ENCODE data around the gene TTC27.
"Not testable (repeated sequence)": the region's sequence is repeated elsewhere in the genome, so short reads cannot be mapped to it uniquely, and the experiment has no call there.

Gene TTC27

DNA sequence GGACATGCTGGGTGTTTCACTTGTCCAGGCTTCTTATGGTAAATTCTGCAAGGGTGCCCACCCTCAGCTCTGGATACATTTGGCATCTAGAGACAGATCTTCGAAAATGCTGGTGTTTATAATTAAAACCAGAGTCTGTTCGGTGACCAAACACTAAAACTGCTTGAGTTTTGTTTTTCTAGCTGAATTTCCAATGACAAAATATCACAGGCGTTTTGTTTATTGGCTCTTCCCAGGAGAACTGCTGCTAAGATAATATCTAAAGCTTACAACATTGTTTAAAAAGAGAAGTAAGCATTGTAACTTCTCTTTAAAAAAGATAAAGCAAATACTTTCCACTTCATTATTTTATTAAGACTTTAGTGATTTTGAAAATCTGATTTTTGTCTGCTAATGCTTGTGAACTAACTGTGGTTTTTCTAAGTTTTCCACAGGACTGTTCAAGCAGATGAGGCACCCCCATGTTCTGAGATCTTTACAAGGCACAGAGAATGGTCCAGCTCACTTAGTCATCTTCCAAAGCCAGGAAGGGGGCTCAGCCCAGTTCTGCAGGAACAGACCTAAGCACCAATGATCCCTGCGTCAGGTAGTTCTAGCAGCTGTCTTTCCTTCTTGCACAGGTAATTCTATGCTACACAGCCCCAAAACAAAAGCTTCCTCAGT lies 224.1 kb downstream of the TTC27 start:
- no peak for DNase-seq (ENCODE audit: low read depth in 3 of 3)

DNA sequence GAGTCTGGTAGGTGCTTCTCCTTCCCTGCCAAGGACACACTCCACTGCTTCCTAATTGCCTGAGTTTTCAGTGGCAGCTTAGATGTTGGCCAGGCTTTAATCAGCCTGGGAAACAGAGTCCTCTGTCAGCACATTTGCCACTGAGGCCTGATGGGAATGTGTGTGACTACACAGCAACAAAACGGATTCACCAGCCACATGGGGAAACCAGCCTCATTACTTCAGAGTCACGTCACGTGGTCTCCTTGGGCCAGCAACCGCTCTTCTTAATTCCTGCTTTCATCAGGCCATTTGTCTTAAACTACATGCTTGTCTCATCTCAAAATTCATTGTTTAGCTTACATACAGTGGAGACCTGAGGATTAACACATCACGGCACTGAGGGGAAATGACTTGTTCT lies 225.0 kb downstream of the TTC27 start:
- DNase-seq (ENCODE audit: low read depth in 3 of 3): no peak

DNA sequence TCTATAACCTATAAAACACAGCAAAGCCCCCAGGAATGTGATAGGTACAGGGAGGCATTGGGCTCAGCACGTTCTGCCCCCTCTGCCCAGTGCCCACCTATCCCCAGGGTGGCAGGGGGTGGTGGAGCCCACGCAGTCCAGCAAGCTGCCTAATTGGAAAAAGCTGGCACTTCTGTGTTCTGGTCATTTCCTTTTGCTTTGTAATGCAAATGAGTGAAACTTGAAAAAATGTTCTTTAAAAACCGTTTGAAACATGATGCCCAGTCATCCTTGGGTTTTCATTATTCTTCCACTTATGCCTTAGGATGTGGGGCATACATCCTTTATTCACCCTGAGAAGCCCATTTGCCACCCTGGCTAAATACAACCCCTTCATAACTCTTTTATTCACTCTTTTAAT lies 229.0 kb downstream of the TTC27 start:
- DNase-seq (ENCODE audit: low read depth in 3 of 3): no peak

DNA sequence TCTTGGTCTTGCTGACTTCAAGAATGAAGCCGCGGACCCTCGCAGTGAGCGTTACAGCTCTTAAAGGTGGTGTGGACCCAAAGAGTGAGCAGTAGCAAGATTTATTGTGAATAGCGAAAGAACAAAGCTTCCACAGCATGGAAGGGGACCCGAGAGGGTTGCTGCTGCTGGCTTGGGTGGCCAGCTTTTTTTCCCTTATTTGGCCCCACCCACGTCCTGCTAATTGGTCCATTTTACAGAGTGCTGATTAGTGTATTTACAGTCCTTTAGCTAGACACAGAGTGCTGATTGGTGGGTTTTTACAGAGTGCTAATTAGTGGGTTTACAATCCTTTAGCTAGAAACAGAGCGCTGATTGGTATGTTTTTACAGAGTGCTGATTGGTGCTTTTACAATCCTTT lies 230.9 kb downstream of the TTC27 start:
- no peak for DNase-seq (ENCODE audit: low read depth in 3 of 3)

DNA sequence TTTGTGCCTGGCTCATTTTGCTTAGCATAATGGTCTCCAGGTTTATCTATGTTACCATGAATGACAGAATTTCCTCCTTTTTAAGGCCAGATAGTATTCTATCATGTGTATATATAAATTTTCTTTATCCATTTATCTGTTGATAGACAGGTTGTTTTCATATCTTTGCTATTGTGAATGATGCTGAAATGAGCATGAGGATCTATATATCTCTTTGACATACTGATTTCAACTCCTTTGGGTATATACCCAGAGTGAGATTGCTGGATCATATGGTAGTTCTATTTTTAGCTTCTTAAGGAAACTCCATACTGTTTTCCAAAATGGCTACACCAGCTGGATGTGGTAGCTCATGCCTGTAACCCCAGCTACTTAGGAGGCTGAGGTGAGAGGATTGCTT lies 232.5 kb downstream of the TTC27 start:
- no peak for DNase-seq (ENCODE audit: low read depth in 3 of 3)

DNA sequence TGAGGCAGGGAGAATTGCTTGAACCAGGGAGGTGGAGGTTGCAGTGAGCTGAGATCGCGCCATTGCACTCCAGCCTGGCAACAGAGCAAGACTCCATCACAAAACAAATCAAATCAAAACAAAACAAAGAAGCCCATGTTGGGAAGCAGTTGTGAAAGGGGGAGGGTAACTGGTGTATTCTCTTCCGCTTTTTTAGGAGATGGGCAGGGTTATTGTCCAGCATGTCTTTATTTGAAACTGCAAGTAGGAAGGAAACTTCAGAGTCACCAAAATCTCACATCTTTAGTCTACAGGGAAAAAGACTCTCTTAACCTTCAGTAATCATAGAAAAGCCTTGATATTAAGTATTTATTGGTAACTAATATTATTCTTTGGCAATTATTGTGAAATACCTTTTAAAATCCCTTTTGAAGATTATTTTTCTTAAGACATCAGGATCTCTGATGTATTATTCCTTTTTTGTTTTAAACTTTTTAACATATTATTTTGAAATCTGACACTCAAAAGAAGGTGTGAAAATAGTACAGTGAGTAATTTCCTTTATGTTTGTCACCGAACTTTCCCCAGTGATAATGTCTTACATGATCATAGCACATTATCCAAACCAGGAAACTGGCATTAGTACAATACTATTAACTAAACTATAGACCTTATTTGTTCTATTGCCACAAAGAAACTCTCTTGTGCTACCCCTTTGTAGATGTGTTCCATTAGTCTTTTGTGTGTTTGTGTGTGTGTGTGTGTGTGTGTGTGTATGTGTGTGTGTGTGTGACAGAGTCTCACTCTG lies 234.6 kb downstream of the TTC27 start:
- DNase-seq (ENCODE audit: low read depth in 3 of 3): no peak

DNA sequence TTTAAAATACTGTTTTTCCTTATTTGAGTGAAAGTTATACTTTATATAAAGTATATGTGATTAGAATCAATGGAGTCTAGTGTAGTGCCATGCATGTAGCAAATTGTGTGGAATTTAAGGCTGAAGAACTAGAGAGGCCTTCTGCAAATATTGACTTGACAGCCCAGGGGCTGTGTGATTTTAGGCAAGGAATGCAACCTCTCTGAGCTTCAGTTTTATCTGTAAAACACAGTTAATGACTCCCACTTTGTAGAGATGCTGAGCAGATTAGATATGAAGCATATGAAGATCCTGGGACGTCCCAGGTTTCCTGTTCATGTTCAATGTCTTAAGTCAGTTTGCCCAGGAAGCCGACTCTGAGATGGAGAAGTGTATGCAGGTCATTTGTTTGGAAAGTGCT lies 235.5 kb downstream of the TTC27 start:
- no peak for DNase-seq (ENCODE audit: low read depth in 3 of 3)

DNA sequence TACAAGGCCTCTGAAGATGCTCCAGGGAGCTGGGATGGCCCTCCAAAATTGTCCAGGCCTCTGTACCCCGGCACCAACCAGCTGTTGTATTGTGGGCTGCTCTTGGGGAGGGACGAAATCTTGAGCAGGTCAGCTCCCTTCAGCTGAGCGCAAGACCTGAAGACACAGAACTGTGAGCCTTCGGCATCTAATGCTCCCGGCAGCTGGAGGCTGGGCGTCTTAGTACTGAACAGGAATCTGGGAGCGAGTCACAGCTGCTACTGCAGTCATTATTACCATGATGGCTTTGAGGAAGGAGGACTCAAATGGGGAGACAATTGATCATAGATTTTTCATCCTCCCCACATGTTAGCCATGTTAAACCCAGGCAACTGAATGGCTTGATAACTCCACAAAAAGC lies 236.0 kb downstream of the TTC27 start:
- DNase-seq (ENCODE audit: low read depth in 3 of 3): no peak

DNA sequence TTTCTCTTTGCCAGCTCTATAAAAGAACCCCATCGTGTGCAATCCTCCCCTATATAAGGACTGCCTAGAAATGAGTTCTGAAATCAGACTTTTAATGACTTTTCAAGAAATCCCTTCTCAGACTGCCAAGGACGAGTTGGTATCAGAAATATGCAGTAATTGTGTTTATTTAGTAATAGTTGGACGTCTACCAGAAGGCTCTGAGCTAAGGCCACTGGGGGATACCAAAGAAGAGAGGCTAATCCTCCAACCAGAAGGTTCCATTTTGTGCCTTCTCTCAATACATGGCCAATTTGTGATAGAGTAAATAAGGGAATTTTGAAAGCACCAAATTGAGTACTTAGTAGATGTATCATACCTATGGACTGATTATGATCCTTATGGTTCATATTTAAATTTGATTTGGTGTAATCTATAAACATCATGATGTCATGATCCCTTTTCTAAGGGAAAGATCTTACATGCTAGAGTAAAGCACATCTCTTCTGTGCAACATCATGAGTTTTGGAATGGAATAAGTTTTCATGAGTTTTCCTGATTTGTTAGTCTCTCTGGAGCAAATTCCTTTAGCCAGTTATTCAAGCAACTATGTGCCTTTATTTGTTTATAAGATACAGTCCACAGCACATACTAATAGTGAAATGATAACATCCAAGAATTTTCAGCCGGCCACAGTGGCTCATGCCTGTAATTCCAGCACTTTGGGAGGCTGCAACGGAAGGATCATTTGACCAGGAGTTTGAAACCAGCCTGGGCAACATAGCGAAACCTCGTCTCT lies 236.7 kb downstream of the TTC27 start:
- no peak for DNase-seq (ENCODE audit: low read depth in 3 of 3)

DNA sequence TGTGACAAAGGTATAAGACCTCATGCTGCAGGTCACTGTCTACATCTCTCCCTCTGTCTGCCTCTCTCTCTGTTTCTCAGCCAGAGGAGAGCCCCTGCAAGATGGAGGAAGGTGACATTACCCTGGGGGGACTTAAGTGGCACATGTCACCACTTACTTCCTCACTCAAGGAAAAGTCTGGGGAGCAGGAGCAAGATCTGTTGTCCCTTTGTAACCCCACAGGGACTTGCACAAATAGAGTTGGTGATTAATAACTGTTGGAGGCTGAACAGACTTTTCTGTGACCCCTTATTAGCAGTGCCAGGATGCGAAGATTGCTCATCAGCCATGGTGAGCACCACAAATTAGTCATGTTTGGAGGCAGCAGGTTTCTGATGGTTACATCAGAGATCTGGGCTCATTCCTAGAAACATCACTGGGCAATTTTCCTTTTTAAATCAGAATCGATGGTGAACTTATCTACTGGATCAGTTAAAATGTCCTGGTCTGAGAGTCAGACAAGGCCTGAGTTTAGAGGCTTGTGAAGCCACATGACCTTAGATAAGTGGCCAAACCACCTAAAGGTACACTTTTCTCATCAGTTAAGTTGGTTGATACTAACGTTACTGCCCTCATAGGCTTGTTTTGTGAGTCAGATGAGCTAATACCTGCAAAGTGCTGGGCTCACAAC lies 237.7 kb downstream of the TTC27 start:
- no peak for DNase-seq (ENCODE audit: low read depth in 3 of 3)

DNA sequence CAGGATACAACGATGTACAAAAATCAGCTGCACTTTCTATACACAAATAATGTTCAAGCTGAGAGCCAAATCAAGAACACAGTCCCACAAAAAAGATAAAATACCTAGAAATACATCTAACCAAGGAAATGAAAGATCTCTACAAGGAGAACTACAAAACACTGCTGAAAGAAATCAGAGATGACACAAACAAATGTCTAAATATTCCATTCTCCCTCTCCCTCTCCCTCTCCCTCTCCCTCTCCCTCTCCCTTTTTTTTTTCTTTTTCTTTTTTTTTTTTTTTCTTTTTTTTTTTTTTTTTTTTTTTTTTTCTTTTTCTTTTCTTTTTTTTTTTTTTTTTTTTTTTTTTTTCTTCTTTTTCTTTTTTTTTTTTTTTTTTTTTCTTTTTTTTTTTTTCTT lies 238.6 kb downstream of the TTC27 start:
- not testable (repeated sequence) for DNase-seq (ENCODE audit: low read depth in 3 of 3)

Measured in stimulated activated CD4-positive, alpha-beta T cell treated with anti-CD3 and anti-CD28 coated beads, TNF-alpha, amount 100 ng/mL, for 48 hours (primary cell).